H1 (cell line): ENCODE measurements around the gene MLEC. TPM values are rescaled to one million over a fixed set of nuclear protein-coding genes. Genes with fewer than 3 reads are reported as not detected.

Experiments used
- CTCF ChIA-PET: fragments of 300-600 bp; sonication (Branson Sonifier 250); formaldehyde crosslinking; loops from one replicate; lab custom pipeline; 2021; ENCODE audit not compliant: partially characterized antibody; lab: Charles Lee
- POLR2A ChIA-PET: fragments of 300-600 bp; sonication (Branson Sonifier 250); formaldehyde crosslinking; loops from one replicate; lab custom pipeline; 2021; ENCODE audit warnings: inconsistent platforms; ENCODE audit not compliant: partially characterized antibody; lab: Charles Lee
- DNase-seq, 2 experiments: peaks; one replicate each; pipeline versions ENCODE4 v3.0.0 to v3.0.0-alpha.2; 2010 to 2022; ENCODE audit warnings: low spot score in 2 of 2, low read depth in 1 of 2, mixed read lengths in 1 of 2
- FAIRE-seq: peaks from 2 replicates; lab custom pipeline; 2011; peaks lifted over from hg19 to GRCh38; lab: Jason Lieb, UNC
- H2AFZ ChIP-seq: 2 replicates; pipeline ENCODE4 v1.8.1; 2012; ENCODE audit warnings: low read length, inconsistent platforms
- H2AK5ac ChIP-seq: 2 replicates; pipeline ENCODE4 v1.6.1; 2013; ENCODE audit warnings: low read depth, low read length
- H2BK120ac ChIP-seq: replicated peaks from 2 replicates; pipeline ENCODE3; 2013; ENCODE audit warnings: low read depth, low read length, inconsistent platforms
- H2BK12ac ChIP-seq: 2 replicates; pipeline ENCODE4 v1.6.1; 2013; ENCODE audit warnings: low read depth, low read length
- H2BK15ac ChIP-seq: 2 replicates; pipeline ENCODE4 v1.6.1; 2013; ENCODE audit warnings: low read length
- H2BK20ac ChIP-seq: 2 replicates; pipeline ENCODE4 v1.6.1; 2013; ENCODE audit warnings: low read length
- H2BK5ac ChIP-seq: 2 replicates; pipeline ENCODE4 v1.6.1; 2013; ENCODE audit warnings: low read depth, low read length
- H3K14ac ChIP-seq: 2 replicates; pipeline ENCODE4 v1.6.1; 2013; ENCODE audit warnings: inconsistent platforms; ENCODE audit not compliant: insufficient read length
- H3K18ac ChIP-seq: 2 replicates; pipeline ENCODE4 v1.6.1; 2013; ENCODE audit warnings: low read length; ENCODE audit errors: extremely low read depth
- H3K23ac ChIP-seq: 2 replicates; pipeline ENCODE4 v1.6.1; 2013; ENCODE audit warnings: inconsistent platforms; ENCODE audit not compliant: insufficient read length
- H3K23me2 ChIP-seq: 2 replicates; pipeline ENCODE4 v1.6.1; 2013; ENCODE audit warnings: low read depth, low read length
- H3K27ac ChIP-seq: 2 replicates; pipeline ENCODE4 v1.6.1; 2011; ENCODE audit warnings: low read depth, low read length, inconsistent platforms
- H3K27me3 ChIP-seq, 4 experiments: replicated peaks in 1 of 4; 1 replicate in 1 of 4; 2 replicates in 3 of 4; pipeline versions ENCODE4 v1.6.1 to v1.8.1; 2011 to 2013; ENCODE audit warnings: low read length in 3 of 4, mild to moderate bottlenecking in 3 of 4, inconsistent platforms in 2 of 4, mixed read lengths in 2 of 4, moderate library complexity in 1 of 4; ENCODE audit not compliant: control insufficient read depth in 3 of 4, insufficient read depth in 3 of 4; ENCODE audit errors: extremely low read depth in 1 of 4
- H3K36me3 ChIP-seq, 4 experiments: 2 replicates each; pipeline versions ENCODE4 v1.6.1 to v1.8.1; 2011 to 2013; ENCODE audit warnings: mild to moderate bottlenecking in 4 of 4, low read length in 3 of 4, moderate library complexity in 2 of 4, control low read depth in 1 of 4, inconsistent platforms in 1 of 4; ENCODE audit not compliant: insufficient read depth in 4 of 4, control insufficient read depth in 2 of 4
- H3K4ac ChIP-seq: replicated peaks from 2 replicates; pipeline ENCODE3; 2013; ENCODE audit warnings: low read length, low read depth, mixed read lengths, inconsistent platforms; ENCODE audit not compliant: insufficient read length
- H3K4me1 ChIP-seq, 4 experiments: replicated peaks in 1 of 4; 1 replicate in 1 of 4; 2 replicates in 3 of 4; pipeline versions ENCODE4 v1.6.1 to v1.8.1; 2011 to 2013; ENCODE audit warnings: low read length in 3 of 4, inconsistent platforms in 2 of 4, mixed read lengths in 1 of 4; ENCODE audit not compliant: insufficient read depth in 4 of 4, control insufficient read depth in 3 of 4
- H3K4me2 ChIP-seq, 2 experiments: 2 replicates each; pipeline versions ENCODE4 v1.6.1 to v1.8.1; 2011 to 2013; ENCODE audit warnings: low read depth in 2 of 2, low read length in 2 of 2, control low read depth in 1 of 2, inconsistent platforms in 1 of 2, mild to moderate bottlenecking in 1 of 2; ENCODE audit not compliant: insufficient read depth in 1 of 2
- H3K4me3 ChIP-seq, 4 experiments: fragments of 200-600, 300-600 bp in 1 of 4; sonication (generic), shearing (Covaris generic), sonication (Bioruptor Twin) in 1 of 4; 2 replicates each; pipeline versions ENCODE4 v1.5.1 to v1.8.1; 2011 to 2016; ENCODE audit warnings: low read length in 4 of 4, low read depth in 3 of 4, control low read depth in 2 of 4, inconsistent platforms in 2 of 4, mild to moderate bottlenecking in 2 of 4, mixed read lengths in 1 of 4, moderate library complexity in 1 of 4; ENCODE audit not compliant: insufficient read depth in 2 of 4; ENCODE audit errors: extremely low read depth in 1 of 4
- H3K56ac ChIP-seq: replicated peaks from 2 replicates; pipeline ENCODE3; 2013; ENCODE audit warnings: low read depth, mild to moderate bottlenecking, mixed read lengths, low read length, inconsistent platforms; ENCODE audit not compliant: insufficient read length
- H3K79me1 ChIP-seq: 2 replicates; pipeline ENCODE4 v1.6.1; 2013; ENCODE audit warnings: low read depth, low read length, control low read depth
- H3K79me2 ChIP-seq, 2 experiments: 2 replicates each; pipeline versions ENCODE4 v1.6.1 to v1.8.1; 2012 to 2013; ENCODE audit warnings: low read length in 2 of 2, mild to moderate bottlenecking in 2 of 2, inconsistent platforms in 1 of 2; ENCODE audit not compliant: insufficient read depth in 2 of 2, control insufficient read depth in 1 of 2
- H3K9ac ChIP-seq, 4 experiments: replicated peaks in 1 of 4; 1 replicate in 1 of 4; 2 replicates in 3 of 4; pipeline versions ENCODE4 v1.6.1 to v1.8.1; 2011 to 2013; ENCODE audit warnings: low read depth in 3 of 4, low read length in 3 of 4, control low read depth in 2 of 4, mild to moderate bottlenecking in 2 of 4, moderate library complexity in 2 of 4, inconsistent platforms in 1 of 4; ENCODE audit errors: extremely low read depth in 1 of 4
- H3K9me3 ChIP-seq, 2 experiments: 2 replicates each; pipeline versions ENCODE4 v1.6.1 to v1.8.1; 2012 to 2013; ENCODE audit warnings: mild to moderate bottlenecking in 2 of 2, moderate library complexity in 2 of 2, control low read depth in 1 of 2, inconsistent platforms in 1 of 2, low read depth in 1 of 2, low read length in 1 of 2, mixed read lengths in 1 of 2; ENCODE audit not compliant: insufficient read depth in 2 of 2
- H4K20me1 ChIP-seq, 2 experiments: replicated peaks in 1 of 2; 2 replicates each; pipeline versions ENCODE3 to v1.8.1; 2011 to 2013; ENCODE audit warnings: inconsistent platforms in 2 of 2, low read length in 2 of 2, mild to moderate bottlenecking in 1 of 2; ENCODE audit not compliant: insufficient read depth in 2 of 2, control insufficient read depth in 1 of 2
- H4K5ac ChIP-seq: 2 replicates; pipeline ENCODE4 v1.6.1; 2013; ENCODE audit warnings: low read length, low read depth, mixed read lengths, inconsistent platforms; ENCODE audit not compliant: insufficient read length
- H4K8ac ChIP-seq: 2 replicates; pipeline ENCODE4 v1.8.0; 2013; ENCODE audit warnings: mild to moderate bottlenecking, moderate library complexity, low read length, inconsistent platforms; ENCODE audit not compliant: insufficient read depth; ENCODE audit errors: extremely low read depth
- H4K91ac ChIP-seq: replicated peaks from 2 replicates; pipeline ENCODE3; 2013; ENCODE audit warnings: low read length, mixed read lengths, inconsistent platforms; ENCODE audit not compliant: insufficient read length
- KDM1A ChIP-seq: fragments of 200-600, 300-600 bp; sonication (generic); IDR thresholded peaks from 2 replicates; pipeline ENCODE4 v1.7.1; 2016; ENCODE audit warnings: mild to moderate bottlenecking, low read length, borderline replicate concordance
- YY1 ChIP-seq: IDR thresholded peaks from 2 replicates; pipeline ENCODE4 v1.6.1; 2011; ENCODE audit warnings: low read depth, mild to moderate bottlenecking, low read length
- WGBS, 2 experiments: shearing (Covaris generic) in 1 of 2; methylation state at CpG; one replicate each; pipeline versions ENCODE4 v1.1.6 to v1.1.7; 2013 to 2015; ENCODE audit warnings: low lambda C conversion rate in 2 of 2, mixed read lengths in 2 of 2, inconsistent platforms in 1 of 2, low coverage in 1 of 2, missing lambda C conversion rate in 1 of 2; ENCODE audit not compliant: insufficient replicate concordance in 2 of 2, insufficient coverage in 1 of 2, insufficient read length in 1 of 2; ENCODE audit errors: extremely low coverage in 1 of 2, missing lambda C conversion rate in 1 of 2; 5-methylcytosine and 5-hydroxymethylcytosine counted together
- polyA plus RNA-seq, 7 experiments: library from polyadenylated mRNA; depleted of rRNA in 3 of 7; stranded (reverse) in 5 of 7; unstranded in 2 of 7; fragments of >200 nt in 5 of 7; fragments of 200-250 nt in 2 of 7; gene quantifications; 1 replicate in 5 of 7; 2 replicates in 1 of 7; 4 replicates in 1 of 7; pipeline versions ENCODE4 v1.2.1 to v1.2.3, GENCODE V29; 2011 to 2013; ENCODE audit warnings: missing spikeins in 2 of 7, mixed read lengths in 2 of 7
- total RNA-seq: library from RNA; stranded (reverse); fragmentation: NEBNext Ultra II Directional; extraction: Animal tissue kit (Norgen Biotek cat#: 25700); gene quantifications from 2 replicates; pipeline ENCODE4 v1.2.1, GENCODE V29; 2021

Gene MLEC
- total and polyA plus RNA-seq, 2 of the 8 experiments (the other 6 are each of a cell fraction or from before 2014, with no cell fraction given), result 37.1 to 260 TPM

GRCh38 chr12:120651821-120652220, 35.1 kb upstream of the MLEC start:
- Histone ChIP-seq H3K4me2 (no peak overlapping the region; a peak in 2 of 4 replicates), H4K5ac (no peak overlapping the region), H3K27ac (no peak overlapping the region), H2BK15ac (no peak overlapping the region), H2BK5ac (no peak overlapping the region), H3K4ac (peak overlapping the region; percentile 40), H3K27me3 (no peaks in the 10 kb centered on the region), H3K4me1 (peaks cover 4 to 7% (median 4%) of the 10 kb centered on the region in 4 experiments), H2AK5ac (no peak overlapping the region), H3K79me2 (no peaks in the 10 kb centered on the region), H2BK120ac (no peak overlapping the region), H3K36me3 (no peaks in the 10 kb centered on the region), H2BK20ac (no peak overlapping the region), H3K79me1 (no peaks in the 10 kb centered on the region; the same call in 1 of the 2 replicates), H4K8ac (no peak overlapping the region), H2BK12ac (no peak overlapping the region), H3K23me2 (no peaks in the 10 kb centered on the region), H3K9me3 (no peaks in the 10 kb centered on the region), H3K9ac (no peak overlapping the region), H3K4me3 (no peak overlapping the region), H2AFZ (no peak overlapping the region), H4K20me1 (no peaks in the 10 kb centered on the region), H4K91ac (no peak overlapping the region), H3K56ac (no peak overlapping the region), H3K14ac (no peak overlapping the region), H3K18ac (no peak overlapping the region), H3K23ac (no peak overlapping the region)
- WGBS, 2 experiments, result 88% methylated on average over 5 of the region's 5 CpGs; no CpG with 5 or more reads in 1 of the 2 experiments
- CTCF ChIA-PET, result interaction anchor here (1.0 to 6.4 kb wide), 11 partner anchors 12 to 320 kb away, joined by 3 to 83 read pairs (median 4); partner anchors contain the start of genes CABP1 and POP5
- no peak for DNase-seq
- no peak for FAIRE-seq
- POLR2A ChIA-PET, result no interaction called here
- TF ChIP-seq YY1 (no peak), KDM1A (peak; percentile 49; the same call in 1 of the 2 replicates)
